ENCODE results near the gene USHBP1. TPM values are rescaled to one million over a fixed set of nuclear protein-coding genes. Genes with fewer than 3 reads are reported as not detected.

USHBP1 gene
- total and polyA plus RNA-seq, 2 of the 13 experiments (the other 11 are each of a cell fraction or from before 2014, with no cell fraction given), result 0.15 to 1.5 TPM

DNA sequence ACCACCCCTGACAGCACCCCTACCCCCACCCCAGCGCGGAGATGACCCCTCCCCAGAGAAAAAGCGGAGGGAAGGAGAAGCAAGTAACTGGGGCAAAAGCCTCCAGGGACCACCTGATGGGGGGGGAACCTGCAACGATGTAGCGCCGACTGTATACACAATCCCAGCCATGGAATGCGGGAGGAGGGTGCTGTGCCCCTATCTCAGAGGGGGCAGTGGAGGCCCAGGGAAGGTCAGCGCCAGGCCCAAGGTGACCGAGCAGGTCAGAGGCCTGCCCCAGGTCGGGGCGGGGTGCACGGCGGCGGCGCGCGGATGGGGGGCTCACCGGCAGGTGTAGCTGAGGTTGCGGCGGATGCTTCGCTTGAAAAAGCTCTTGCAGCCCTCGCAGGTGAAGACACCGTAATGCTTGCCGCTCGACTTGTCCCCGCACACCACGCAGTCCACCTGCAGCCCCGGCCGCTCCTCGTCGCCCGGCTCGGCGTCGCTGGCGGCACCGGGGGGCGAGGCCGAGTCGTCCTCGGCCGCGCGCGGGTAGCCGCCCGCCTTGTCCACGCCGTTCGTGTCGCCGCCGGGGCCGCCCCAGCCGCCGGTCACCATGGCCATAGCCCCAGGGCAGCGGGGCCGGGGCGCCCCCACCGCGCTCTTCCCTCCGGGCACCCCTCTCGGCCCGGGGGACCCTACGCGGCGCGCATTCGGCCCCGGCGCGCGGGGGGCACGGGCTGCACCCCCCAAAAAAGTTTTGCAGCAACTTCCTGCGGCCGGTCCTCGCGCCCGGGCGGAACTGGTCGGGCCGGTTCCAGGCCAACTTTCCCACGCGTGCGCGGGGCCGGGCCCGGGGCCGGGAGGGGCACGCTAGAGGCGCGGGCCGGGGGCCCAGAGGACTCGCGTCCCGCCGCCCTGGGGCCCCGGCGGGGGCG lies 19.7 kb downstream of the USHBP1 start (continued):
- 0 out of 2 replicates have a peak, but pooled peaks have one; percentile 60 for TF ChIP-seq NCOR1 (IDR thresholded peaks at IDR 0.05; ENCODE audit: borderline replicate concordance, low read length)
- TF ChIP-seq ZNF670 (CRISPR knock-in tag; IDR thresholded peaks at IDR 0.05; ENCODE audit: borderline replicate concordance), result 0 out of 2 replicates have a peak, but pooled peaks have one; percentile 1
- TF ChIP-seq NFIC (IDR thresholded peaks at IDR 0.05; ENCODE audit: low read length), result peak; percentile 10; the same call in 1 of the 2 replicates
- peak; percentile 78 for TF ChIP-seq RBFOX2 (IDR thresholded peaks at IDR 0.05; ENCODE audit: low read depth, low read length)
- TF ChIP-seq ZNF124 (CRISPR knock-in tag; IDR thresholded peaks at IDR 0.05), result no peak
- TF ChIP-seq, protein P1, sequence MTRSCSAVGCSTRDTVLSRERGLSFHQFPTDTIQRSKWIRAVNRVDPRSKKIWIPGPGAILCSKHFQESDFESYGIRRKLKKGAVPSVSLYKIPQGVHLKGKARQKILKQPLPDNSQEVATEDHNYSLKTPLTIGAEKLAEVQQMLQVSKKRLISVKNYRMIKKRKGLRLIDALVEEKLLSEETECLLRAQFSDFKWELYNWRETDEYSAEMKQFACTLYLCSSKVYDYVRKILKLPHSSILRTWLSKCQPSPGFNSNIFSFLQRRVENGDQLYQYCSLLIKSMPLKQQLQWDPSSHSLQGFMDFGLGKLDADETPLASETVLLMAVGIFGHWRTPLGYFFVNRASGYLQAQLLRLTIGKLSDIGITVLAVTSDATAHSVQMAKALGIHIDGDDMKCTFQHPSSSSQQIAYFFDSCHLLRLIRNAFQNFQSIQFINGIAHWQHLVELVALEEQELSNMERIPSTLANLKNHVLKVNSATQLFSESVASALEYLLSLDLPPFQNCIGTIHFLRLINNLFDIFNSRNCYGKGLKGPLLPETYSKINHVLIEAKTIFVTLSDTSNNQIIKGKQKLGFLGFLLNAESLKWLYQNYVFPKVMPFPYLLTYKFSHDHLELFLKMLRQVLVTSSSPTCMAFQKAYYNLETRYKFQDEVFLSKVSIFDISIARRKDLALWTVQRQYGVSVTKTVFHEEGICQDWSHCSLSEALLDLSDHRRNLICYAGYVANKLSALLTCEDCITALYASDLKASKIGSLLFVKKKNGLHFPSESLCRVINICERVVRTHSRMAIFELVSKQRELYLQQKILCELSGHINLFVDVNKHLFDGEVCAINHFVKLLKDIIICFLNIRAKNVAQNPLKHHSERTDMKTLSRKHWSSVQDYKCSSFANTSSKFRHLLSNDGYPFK (CRISPR knock-in tag; IDR thresholded peaks at IDR 0.05; ENCODE audit: borderline replicate concordance), result no peak
- TF ChIP-seq, protein P2, sequence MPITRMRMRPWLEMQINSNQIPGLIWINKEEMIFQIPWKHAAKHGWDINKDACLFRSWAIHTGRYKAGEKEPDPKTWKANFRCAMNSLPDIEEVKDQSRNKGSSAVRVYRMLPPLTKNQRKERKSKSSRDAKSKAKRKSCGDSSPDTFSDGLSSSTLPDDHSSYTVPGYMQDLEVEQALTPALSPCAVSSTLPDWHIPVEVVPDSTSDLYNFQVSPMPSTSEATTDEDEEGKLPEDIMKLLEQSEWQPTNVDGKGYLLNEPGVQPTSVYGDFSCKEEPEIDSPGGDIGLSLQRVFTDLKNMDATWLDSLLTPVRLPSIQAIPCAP (CRISPR knock-in tag; IDR thresholded peaks at IDR 0.05; ENCODE audit: low read depth), result no peak
- TF ChIP-seq, protein P3, sequence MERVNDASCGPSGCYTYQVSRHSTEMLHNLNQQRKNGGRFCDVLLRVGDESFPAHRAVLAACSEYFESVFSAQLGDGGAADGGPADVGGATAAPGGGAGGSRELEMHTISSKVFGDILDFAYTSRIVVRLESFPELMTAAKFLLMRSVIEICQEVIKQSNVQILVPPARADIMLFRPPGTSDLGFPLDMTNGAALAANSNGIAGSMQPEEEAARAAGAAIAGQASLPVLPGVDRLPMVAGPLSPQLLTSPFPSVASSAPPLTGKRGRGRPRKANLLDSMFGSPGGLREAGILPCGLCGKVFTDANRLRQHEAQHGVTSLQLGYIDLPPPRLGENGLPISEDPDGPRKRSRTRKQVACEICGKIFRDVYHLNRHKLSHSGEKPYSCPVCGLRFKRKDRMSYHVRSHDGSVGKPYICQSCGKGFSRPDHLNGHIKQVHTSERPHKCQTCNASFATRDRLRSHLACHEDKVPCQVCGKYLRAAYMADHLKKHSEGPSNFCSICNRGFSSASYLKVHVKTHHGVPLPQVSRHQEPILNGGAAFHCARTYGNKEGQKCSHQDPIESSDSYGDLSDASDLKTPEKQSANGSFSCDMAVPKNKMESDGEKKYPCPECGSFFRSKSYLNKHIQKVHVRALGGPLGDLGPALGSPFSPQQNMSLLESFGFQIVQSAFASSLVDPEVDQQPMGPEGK (CRISPR knock-in tag; IDR thresholded peaks at IDR 0.05), result 0 out of 2 replicates have a peak, but pooled peaks have one; percentile 1
- TF ChIP-seq JUND (CRISPR knock-in tag; IDR thresholded peaks at IDR 0.05), result peak; percentile 24; the same call in 1 of the 2 replicates
- TF ChIP-seq ZNF558 (CRISPR knock-in tag; IDR thresholded peaks at IDR 0.05; ENCODE audit: borderline replicate concordance), result 0 out of 2 replicates have a peak, but pooled peaks have one; percentile 3
- TF ChIP-seq TSC22D2 (CRISPR knock-in tag; IDR thresholded peaks at IDR 0.05; ENCODE audit: borderline replicate concordance), result no peak

Measured in HepG2 (cell line).